Activated CD8-positive, alpha-beta memory T cell treated with anti-CD3 and anti-CD28 coated beads, Interleukin-2, amount 50 U/mL, for 24 hours (primary cell): ENCODE data around the gene DTNA.

Source experiments
- DNase-seq: peaks from one replicate; pipeline ENCODE4 v3.0.0-alpha.2; 2020; ENCODE audit errors: extremely low read depth

Gene DTNA

DNA sequence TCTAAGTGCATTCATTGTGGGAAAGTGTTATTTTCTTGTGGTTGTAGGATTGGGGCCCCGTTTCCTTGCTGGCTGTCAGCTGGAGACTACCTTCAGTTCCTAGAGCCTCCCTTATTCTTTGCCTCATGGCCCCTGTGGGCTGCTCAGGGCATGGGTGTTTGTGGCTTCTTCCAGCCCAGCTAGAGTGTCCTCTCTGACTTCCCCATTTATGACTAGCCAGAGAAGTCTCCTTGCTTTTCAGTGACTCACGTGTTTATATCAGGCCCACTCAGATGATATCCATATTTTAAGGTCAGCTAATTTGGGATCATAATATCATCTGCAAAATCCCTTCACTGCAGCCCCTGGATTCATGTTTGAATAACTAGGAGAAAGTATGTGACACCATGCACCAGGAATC lies 62.8 kb downstream of the DTNA start:
- no peak for DNase-seq

DNA sequence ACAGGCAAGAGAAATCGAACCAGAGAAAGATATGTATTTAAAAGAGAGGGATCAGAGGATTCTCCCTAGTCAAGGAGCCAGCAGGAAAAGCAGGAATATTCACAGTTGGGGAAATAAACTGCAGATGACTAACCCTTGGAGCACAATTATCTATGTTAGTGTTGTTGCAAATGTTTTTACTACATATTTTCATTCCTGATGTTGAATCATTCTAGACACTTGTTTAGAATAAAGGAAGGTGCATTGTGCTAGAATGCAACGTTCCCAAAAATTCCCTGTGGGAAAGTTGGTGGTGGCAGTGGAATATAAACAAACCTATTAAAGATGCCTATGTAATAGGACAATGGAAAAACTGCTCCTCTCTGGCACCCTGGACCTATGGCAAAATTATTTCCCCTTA lies 63.3 kb downstream of the DTNA start:
- DNase-seq: no peak

DNA sequence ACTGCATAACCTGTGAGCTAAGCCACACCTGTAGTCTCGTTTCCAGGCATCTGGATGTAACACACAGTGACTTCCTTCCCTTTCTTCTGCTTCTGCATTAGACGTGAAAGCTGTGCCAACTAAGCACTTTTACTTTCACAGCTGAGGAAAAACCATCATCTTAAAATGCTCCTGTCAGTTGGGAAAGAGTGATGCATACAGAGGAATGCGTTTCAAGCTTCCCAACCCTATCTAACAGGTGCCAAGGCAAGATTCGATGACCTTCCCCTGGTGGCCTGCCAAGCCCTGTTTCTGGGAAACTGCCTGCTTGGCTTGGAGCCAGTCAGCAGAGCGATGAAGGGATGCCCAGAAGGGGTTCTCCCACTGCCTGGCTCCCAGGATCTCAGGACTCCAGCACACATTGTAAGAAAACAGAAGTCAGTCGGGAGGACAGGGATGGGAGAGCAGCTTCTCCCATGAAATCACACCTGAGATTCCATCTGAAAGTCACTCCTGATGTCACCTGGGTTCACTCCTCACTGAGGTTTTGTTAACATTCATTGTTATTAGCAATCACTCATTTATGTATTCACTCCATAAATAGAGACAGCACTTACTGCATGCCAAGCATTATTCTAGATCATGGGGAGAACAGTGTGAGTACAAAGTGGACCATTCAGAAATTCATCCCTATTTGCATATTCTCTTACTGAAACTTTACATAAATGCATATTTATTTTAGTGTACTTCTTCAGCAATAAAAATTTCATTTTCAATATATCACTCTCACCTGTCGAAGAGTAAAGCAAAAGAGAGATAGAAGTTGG lies 64.1 kb downstream of the DTNA start:
- DNase-seq: no peak

DNA sequence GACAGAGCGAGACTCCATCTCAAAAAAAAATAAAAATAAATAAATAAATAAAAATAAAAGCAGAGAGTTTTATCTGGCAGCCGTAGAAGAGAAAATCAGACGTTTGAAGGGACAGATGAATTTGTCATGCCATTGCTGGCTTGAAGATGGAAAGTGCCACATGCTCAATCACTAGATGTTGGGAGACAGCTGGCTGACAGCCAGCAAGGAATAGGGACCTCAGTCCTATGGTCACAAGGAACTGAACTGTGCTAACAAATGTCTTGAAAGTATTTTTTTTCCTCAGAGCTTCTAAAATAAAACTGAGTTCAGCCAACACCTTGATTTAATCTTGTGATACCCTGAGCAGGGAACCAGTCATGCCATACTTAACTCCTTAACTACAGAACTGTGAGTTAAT lies 65.4 kb downstream of the DTNA start:
- no peak for DNase-seq

DNA sequence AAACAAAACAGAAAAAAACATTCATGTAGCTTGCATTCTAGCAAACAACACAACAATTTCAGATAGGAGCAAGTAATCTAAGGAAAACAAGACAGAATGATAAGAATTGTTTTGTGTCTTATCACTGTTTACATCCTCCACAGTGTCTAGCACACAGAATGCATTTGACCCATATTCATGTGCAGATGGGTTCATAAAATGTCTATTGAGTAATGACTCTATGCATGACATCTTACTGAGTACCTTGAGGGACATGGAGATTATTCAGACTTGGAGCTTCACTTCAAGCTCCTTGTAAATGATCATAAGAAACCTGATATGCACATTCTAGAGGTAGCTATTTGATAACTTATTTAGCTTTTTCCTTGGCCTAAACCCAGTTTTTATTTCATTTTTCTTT lies 69.0 kb downstream of the DTNA start:
- no peak for DNase-seq

DNA sequence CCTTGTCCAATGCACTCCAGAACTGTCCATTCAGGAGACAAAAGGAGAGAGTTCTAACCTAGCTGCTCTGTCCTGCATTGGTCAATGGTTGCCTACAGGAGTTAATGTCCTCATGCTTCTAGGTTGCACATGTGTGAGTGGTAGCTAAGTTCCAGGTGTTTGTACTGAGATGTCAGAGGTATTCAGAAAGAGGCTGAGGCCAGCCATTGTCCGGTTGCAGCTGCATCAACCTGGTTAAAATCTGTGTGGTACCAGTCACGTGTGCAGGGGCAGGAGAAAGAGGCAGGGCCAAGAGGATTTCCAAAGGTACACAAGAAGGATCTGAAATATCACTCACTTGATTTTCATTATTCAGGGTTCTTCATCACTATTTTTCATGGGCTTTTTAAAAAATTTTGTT lies 70.8 kb downstream of the DTNA start:
- DNase-seq: no peak

DNA sequence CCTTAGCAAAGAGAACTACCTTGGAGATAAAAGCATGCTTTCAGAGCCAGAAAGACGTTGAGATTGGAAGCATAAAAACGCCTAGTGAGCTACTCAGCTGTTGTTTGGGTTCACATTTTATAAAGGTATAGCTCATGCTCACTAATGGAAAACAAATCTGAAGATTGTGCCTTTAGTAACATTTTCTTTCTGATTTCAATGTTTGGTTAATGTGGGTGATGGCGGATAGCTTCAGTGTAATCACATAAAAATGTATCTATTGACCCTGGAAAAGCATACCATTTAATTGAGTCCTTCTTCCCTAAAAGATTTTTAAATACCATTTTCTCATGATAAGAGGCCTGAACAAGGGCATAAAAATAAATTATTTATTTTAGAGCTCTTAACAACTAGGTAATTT lies 73.4 kb downstream of the DTNA start:
- DNase-seq: no peak

DNA sequence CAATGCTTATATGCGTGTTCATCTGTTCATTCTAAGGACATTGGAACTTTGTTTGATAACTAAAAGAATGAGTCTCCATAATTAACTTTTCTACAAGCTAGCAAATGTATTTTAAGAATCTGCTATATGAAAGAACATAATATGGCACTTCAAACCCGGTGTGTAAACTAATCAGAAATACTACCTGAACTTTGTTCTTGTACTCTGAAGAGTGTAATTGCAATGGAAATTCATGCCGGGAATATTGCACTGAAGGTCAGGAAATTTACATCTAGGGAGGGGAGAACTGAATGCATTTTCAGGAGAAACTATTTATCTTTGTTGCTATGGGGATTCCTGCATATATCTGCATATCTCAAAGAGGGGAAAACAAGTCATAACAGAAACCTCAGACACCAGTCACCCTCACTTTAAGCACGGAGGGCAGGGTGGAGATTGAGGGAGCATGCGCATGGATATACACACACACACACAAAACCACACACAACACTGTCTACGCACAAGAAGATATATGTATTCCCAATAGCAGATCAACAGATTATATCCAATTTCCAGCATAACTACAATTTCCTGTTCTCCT lies 76.2 kb downstream of the DTNA start:
- DNase-seq: no peak

DNA sequence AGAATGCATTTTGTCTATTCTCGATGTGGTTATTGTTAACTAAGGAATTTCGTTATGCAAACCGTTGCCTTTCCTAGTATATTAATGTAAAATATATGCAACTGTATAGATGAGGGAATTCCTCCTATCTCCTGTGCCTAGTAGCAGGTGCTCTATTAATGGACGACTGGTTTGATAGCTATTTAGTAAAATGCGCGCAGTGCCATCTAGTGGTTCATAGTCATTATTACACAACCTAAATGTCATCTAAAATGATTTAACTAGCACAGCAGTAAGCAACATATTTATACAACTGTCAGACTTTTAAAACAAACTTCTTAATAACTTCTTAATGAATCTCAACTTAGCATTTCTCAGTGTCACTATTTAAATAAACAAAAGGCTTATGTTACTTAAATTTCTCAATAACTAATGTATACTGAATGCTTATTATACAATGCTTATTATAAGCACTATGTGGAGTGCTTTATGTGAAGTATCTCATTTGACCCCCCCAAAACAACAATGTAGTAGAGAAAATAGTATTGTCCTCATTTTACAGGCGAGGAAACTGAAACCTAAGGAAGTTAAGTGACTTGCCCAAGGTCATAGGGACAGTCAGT lies 77.9 kb downstream of the DTNA start:
- DNase-seq: no peak

DNA sequence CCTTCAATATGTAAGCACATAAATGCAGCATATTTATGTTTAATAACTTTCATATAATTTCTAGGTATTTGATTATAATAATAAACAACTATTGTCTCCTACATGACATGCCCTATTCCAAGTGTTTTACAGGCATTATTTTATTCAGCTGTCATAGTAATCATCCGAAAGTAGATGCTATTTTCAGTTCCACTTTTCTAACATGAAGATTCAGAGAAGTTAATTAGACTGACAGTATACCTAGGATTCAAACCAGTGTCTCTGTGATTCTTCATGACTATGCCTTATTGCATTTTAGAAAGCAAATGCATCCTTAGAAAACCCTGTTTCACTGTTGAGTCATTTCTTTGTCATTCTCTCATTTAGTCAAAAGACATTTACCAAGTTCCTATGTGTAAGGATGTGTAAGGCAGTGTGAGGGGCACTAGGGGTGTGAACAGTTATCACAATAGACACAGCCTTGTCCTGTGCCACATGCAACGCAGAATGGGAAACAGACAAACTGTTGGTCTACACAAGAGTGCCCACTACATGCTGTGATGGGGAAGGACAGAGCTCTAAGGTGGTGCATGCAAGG lies 79.8 kb downstream of the DTNA start:
- DNase-seq: no peak

DNA sequence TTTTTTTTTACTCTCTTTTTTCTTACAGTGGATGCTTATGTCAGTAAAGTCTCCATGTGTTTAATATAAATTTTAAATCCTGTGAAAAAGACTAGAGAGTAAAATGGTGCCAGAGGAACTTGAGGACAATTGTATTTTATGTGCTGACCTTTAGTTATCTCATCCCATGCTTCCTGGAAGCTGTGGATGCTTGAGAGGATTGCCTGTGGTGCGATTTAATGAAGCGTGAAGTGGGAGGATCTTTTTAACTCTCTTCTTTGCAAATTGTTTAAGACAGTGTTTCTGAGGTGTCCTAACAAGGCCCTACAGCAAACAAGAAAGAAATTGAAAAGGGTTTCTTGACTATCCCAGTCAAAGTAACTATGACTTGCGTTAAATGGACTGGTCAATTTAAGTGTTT lies 84.2 kb downstream of the DTNA start:
- no peak for DNase-seq

DNA sequence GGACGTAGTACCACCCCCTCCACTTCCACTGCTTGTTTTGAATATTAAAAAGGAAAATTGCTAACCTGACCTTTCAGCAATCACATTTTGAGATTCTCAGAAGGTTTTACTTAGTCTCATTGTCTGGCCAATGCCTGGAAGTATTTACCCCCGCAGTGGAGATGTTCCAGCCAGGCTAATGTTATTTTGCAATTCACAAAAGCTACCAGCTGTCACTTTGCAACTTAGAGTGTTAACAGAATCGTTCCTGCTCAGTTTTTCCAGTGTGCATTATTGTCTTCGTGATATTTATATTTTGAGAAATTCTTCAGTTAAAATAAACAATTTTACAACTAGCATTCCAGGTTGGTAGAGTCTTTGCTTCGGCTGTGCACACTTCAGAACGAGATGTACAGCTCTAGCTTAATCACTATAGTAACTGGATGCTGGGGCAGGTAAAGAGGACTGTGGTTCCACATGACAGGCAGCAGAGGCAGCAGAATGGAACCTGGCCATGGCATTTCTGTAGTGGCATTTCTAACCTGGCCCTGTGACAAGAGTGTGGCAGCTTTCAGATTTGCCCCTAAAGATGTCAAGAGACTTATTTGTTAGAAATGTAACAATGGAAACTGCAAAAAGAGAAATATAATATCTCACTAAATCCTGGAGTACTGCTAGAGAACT lies 85.1 kb downstream of the DTNA start:
- no peak for DNase-seq

DNA sequence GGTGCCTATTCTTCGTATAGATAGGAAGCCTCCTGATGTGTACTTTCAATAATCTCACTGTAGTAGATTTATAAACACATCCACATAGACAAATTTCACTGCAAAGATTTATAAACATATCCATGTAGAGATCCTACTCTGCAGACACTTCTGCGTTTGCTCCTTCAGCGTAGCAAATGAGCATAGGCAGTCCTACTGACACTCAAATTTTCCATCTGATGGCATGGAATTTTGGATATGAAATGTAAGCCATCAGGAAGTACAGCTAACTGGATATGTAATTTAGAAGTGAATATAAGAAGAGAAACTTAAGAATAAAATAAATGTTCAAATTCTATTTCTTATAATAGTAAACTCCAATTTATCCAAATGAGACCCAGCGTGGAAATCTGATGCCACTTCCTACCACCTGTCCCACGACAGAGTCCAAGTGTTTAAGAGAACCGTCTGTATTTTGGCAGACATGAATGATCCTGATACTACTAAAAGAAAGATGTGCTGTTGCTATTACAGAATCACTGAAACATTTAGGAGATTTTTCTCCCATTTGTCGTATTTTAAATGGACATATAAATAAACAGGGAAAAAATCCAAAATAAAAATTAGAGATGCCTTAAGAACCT lies 86.0 kb downstream of the DTNA start:
- DNase-seq: no peak

DNA sequence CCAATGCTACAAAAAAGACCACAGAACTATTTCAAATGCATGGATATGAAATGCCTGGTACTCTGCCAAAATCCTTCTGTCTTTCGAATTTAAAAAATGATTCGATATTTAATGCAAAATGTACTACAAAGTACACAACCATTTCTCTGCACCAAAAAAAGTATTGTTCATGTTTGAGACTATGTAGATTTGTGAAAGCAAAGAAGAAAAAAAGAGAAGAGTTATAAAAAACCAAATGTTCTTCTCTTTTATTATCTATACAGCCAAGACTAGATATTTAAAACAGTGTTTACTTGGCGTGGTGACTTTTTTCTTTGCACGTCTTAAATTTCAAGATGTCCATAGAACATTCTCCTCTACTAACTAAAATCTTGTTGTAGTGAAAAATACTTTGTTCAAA lies 89.2 kb downstream of the DTNA start:
- DNase-seq: no peak

DNA sequence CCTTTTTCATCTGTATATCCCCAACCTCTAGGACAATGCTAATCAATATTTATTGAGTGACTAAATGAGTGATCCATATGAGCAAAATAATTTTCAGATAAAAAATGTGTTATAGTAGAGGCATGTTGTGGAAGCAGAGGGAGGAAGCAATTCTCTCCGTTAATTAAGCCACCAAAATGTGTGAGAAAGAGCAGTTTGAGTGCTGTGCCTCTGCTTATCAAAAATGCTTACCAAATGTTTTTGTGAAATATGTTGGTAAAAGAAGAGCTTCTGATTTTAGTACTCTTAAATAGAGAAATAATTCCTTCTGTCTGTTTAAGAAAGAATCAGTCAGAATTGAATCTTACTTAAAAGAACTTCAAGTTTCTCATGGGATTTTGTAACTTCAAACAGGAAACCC lies 90.3 kb downstream of the DTNA start:
- DNase-seq: no peak

DNA sequence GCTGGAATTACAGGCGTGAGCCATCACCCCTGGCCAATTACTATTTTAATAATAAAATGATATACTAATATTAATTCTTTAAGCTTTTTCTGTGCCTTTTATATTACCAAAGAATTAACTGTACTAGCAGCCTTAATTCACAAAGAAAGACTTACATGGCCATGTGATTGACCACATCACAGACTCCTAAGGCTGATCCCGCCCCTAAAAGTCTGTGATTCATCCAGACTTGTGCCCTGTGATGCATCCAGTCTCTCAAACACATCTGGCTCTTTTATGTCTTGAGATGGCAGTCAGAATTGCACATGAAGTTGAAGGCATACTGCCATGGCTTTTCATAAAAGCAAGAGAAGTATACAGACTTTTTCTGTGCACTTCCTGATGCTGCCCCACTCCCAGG lies 91.7 kb downstream of the DTNA start:
- DNase-seq: no peak

DNA sequence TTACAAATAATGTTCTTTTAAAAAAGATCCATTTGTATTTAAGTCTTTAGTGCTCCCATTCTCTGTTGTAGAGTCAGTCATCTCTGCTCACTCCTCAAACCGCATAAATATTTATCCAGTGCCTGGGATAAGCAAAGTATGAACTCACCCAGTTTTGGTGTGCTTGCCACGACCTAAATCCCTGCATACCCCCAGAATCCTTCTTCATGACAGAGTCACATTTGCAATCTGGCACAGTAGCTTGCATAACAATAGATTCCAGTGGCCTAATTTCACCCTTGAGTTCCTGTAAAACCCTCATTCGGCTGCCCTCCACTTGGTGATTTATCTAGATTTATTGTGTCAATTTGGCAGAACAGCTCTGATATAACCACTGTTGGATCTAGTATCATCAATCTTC lies 92.9 kb downstream of the DTNA start:
- DNase-seq: no peak

DNA sequence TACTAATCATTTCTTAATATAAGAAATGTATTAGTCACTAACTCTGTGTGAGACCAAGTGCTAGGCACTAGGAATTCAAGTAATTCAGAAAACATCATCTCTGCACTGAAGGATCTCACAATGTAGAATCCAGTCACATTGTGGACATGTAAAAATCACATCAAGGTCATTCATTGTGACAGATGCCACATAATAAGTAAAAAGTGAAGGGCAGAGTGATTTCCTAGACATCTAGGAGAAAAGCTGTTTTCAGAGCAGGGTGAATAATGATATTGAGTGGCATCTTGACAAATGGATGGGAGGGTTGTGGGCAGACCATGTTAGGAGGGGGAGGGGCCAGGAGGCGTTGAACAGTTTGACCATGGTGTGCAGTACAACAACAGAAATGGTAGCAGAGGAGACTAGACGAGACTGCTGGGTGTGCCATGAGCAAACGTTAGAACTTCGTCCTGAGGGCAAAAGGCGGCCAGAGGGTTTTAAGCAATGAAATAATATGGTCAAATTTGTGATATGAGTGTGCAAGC lies 93.8 kb downstream of the DTNA start:
- DNase-seq: no peak

DNA sequence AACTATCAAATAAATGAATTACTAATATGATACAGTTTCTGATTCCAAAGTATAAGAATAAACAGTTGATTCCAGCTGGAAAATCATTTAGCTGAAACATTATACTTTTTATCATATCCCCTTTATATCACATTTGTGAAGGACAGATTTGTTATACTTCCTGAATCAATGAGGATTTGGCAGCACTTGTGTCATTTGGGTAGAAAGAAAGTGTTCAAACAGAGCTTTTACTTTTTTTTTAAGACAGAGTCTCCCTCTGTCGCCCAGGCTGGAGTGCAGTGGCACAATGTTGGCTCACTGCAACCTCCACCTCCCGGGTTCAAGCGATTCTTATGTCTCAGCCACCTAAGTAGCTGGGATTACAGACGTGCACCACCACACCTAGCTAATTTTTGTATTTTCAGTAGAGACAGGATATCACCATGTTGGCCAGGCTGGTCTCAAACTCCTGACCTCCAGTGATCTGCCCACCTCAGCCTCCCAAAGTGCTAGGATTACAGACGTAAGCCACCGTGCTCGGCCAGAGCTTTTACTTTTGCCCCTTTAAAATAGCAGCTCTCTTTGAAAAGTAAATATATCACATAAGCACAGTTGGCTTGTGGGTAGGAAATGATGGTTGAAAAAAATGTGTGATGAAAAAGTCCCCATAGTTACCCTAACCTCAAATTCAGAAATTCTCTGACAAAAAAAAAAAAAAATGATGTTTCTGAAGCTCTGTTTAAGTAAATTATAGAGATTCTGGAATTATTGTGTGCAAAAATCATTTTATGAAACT lies 95.2 kb downstream of the DTNA start:
- no peak for DNase-seq

DNA sequence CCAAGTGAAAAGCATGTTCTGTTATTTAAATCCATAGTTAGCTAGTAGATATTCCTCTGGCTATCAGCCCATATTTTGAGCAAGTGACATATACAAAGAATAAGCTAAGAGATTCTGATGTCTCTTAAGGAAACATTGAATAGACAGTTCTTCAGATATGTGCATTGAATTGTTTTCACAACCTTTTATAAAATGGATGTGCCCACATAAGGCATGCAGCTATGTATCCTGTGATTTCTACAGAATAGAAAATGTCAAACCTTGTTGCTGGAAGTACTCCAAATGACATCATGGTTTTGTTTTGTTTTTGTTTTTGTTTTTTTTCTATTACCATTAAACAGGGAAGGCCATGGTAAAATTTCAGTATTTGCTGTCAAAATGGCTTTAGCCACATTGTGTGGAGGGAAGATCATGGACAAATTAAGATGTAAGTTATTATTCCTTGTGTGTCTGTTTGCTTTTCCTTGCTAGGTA lies 95.8 kb downstream of the DTNA start:
- DNase-seq: no peak

DNA sequence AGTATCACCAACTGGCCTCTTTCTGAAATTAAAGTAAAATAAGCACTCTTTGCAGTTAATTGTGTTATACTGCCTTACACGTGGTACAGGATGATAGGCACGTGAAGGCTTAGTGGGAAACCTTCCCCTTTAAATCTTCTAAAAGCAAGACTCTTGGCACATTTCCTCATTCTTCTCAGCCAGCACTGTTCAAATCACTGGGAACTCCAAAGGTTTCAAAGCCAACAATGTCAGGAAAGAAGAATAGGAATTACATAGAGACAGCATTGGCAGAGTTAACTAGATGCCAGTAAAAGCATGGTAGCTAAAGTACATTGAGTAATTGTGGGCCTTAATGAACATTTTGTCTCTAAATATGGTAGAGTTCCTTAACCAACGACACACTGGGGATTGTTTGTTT lies 96.4 kb downstream of the DTNA start:
- DNase-seq: no peak
